ENCODE data around the gene RBM22. TPM values are rescaled to one million over a fixed set of nuclear protein-coding genes. Genes with fewer than 3 reads are reported as not detected.

The RBM22 gene
- total RNA-seq, 1 donor from 2014 or later: 36.0 TPM

DNA sequence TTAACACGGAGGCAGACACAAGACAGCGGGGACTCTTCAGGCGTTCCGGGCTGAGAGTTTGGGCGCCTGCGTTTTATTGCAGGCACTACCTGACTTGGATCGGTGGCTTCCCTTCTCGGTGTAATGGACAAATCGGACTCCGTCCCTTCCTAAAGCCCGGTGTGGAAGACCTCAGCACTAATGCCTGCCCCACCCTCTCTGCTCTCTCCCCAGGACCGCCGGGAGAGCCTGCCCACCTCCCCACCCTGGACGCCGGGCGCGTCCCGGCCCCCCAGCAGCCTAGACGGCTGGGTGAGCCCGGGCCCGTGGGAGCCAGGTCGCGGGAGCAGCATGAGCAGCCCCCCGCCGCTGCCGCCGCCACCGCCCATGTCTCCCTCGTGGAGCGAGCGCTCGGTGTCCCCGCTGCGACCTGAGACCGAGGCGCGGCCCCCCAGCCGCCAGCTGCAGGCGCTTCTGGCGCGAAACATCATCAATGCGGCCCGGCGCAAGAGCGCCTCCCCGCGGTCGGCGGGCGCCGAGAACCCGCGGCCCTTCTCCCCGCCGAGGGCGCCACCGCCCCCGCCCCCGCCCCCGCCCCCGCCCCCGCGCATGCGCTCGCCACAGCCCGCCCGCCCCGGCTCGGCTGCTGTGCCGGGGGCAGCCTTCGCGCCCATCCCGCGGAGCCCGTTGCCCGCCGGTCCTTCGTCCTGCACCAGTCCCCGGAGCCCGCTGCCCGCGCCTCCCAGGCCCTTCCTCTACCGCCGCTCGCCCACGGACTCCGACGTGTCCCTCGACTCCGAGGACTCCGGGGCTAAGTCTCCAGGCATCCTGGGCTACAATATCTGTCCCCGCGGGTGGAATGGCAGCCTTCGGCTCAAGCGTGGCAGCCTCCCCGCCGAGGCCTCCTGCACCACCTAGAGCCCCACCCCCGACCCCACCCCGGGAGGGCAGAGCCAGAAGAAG, 44.4 kb downstream of the RBM22 start:
- Mint-ChIP-seq H3K4me1 (ENCODE audit: low read depth) (peaks cover 74% of the 10 kb centered on the region), H3K9me3 (ENCODE audit: low read depth) (no peaks in the 10 kb centered on the region), H3K27me3 (ENCODE audit: low read depth) (no peaks in the 10 kb centered on the region), H3K4me3 (ENCODE audit: unreplicated experiment) (peak overlapping the region; percentile 41), H3K27ac (ENCODE audit: unreplicated experiment) (peak overlapping the region; percentile 71), H3K36me3 (ENCODE audit: low read depth) (peaks cover 12% of the 10 kb centered on the region)
- peak; percentile 82 for TF ChIP-seq CTCF (IDR thresholded peaks at IDR 0.05)
- no peak for DNase-seq (ENCODE audit: low spot score)

GRCh38 chr5:150655221-150655620, 45.6 kb downstream of the RBM22 start:
- Mint-ChIP-seq H3K4me3 (ENCODE audit: unreplicated experiment) (no peak overlapping the region), H3K9me3 (ENCODE audit: low read depth) (no peaks in the 10 kb centered on the region), H3K4me1 (ENCODE audit: low read depth) (peaks cover 73% of the 10 kb centered on the region), H3K27me3 (ENCODE audit: low read depth) (no peaks in the 10 kb centered on the region), H3K36me3 (ENCODE audit: low read depth) (peaks cover 22% of the 10 kb centered on the region), H3K27ac (ENCODE audit: unreplicated experiment) (no peak overlapping the region)
- DNase-seq (ENCODE audit: low spot score): no peak
- no peak for TF ChIP-seq CTCF (IDR thresholded peaks at IDR 0.05)

GRCh38 chr5:150653762-150654556, 46.9 kb downstream of the RBM22 start:
- Mint-ChIP-seq H3K4me3 (ENCODE audit: unreplicated experiment) (no peak overlapping the region), H3K4me1 (ENCODE audit: low read depth) (peaks cover 64% of the 10 kb centered on the region), H3K27me3 (ENCODE audit: low read depth) (no peaks in the 10 kb centered on the region), H3K36me3 (ENCODE audit: low read depth) (peaks cover 29% of the 10 kb centered on the region), H3K9me3 (ENCODE audit: low read depth) (no peaks in the 10 kb centered on the region), H3K27ac (ENCODE audit: unreplicated experiment) (peak overlapping the region; percentile 80)
- TF ChIP-seq CTCF (IDR thresholded peaks at IDR 0.05): no peak
- no peak for DNase-seq (ENCODE audit: low spot score)

DNA sequence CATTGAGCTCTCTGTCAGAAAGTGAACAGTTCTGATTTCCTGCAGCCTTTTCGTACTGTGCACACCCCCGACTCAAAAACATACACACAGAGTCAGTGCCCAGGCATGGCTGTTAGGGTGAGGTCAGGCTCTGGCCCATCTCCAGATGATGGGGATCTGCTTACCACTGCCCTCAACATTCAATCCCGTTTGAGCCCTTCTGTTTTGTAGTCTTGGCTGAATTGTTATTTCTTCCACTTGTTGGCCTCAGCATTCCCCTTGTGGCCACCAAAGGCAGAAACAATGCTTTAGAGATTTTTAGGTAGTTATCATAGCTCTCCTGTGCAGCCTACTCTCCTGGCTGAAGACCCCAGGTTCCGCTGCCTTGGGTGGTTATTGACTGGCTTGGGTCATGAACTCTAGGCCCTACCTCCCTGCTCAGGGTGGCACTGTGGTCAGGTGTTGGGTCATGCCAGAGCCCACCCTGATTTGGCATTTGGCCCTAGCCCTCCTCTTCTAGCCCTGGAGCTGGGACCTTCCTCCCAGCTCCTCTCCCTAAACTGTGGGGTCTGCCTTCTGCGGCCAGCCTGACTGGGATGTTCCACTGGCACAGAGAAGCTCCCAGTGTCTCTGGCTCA, 47.6 kb downstream of the RBM22 start:
- Mint-ChIP-seq H3K9me3 (ENCODE audit: low read depth) (no peaks in the 10 kb centered on the region), H3K4me3 (ENCODE audit: unreplicated experiment) (no peak overlapping the region), H3K27ac (ENCODE audit: unreplicated experiment) (peak overlapping the region; percentile 80), H3K36me3 (ENCODE audit: low read depth) (peaks cover 35% of the 10 kb centered on the region), H3K4me1 (ENCODE audit: low read depth) (peaks cover 61% of the 10 kb centered on the region), H3K27me3 (ENCODE audit: low read depth) (no peaks in the 10 kb centered on the region)
- DNase-seq (ENCODE audit: low spot score): no peak
- TF ChIP-seq CTCF (IDR thresholded peaks at IDR 0.05): peak; percentile 50

All from chondrocyte (in vitro differentiated cells).